Activated CD8-positive, alpha-beta memory T cell treated with anti-CD3 and anti-CD28 coated beads for 36 hours (primary cell): Measurements from ENCODE around the gene RTTN. TPM values are rescaled to one million over a fixed set of nuclear protein-coding genes. Genes with fewer than 3 reads are reported as not detected.

Experiments
- CTCF ChIA-PET: fragments of 350-600 bp; sonication (Branson Sonifier 250); formaldehyde crosslinking; loops from one replicate; lab custom pipeline; 2021; ENCODE audit warnings: antibody characterized with exemption; lab: Charles Lee
- POLR2A ChIA-PET: fragments of 350-600 bp; sonication (Branson Sonifier 250); formaldehyde crosslinking; loops from one replicate; lab custom pipeline; 2021; ENCODE audit warnings: antibody characterized with exemption; lab: Charles Lee
- total RNA-seq, 2 experiments: library from RNA; stranded (reverse); gene quantifications; one replicate each; pipeline ENCODE4 v1.2.3, GENCODE V29; 2021

The RTTN gene
- total RNA-seq, 2 experiments from 2014 or later = 24.8 to 25.2 TPM

- ChIA-PET CTCF (no interaction called here), POLR2A (no interaction called here)
Observed at GRCh38 chr18:70220628-70221027, 15.1 kb upstream of the RTTN start.

GRCh38 chr18:70219688-70220087 lies 14.2 kb upstream of the RTTN start:
- ChIA-PET CTCF (no interaction called here), POLR2A (no interaction called here)

GRCh38 chr18:70216788-70217187 lies 11.3 kb upstream of the RTTN start:
- CTCF ChIA-PET = no interaction called here
- POLR2A ChIA-PET = no interaction called here

DNA sequence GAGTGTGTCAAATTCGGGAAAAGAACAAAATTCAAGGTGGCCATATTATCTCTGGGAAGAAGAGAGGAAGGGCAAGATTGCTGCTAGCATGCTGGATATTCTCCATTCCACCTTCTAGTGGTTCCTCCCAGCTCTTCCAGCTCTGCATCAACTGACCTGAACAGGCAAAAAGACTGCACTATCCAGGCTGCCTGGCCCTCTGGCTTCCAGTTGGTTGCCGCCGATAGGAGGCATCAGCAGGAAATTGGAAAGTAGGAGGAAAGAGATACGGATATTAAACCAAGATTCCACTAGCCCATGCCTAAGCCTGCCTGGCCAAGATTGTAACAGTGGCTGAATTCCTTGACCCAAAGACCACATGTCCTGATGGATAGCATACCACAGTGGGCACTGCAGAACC lies 1.7 kb upstream of the RTTN start:
- POLR2A ChIA-PET = no interaction called here

GRCh38 chr18:70200286-70200685 lies 5.2 kb downstream of the RTTN start:
- POLR2A ChIA-PET = no interaction called here

More for the DNA sequence above, 1.7 kb upstream of the RTTN start:
- CTCF ChIA-PET = interaction anchor here (2.0 kb wide), 1 partner anchor 12 kb away, joined by 8 read pairs; no protein-coding TSS in a partner anchor

DNA sequence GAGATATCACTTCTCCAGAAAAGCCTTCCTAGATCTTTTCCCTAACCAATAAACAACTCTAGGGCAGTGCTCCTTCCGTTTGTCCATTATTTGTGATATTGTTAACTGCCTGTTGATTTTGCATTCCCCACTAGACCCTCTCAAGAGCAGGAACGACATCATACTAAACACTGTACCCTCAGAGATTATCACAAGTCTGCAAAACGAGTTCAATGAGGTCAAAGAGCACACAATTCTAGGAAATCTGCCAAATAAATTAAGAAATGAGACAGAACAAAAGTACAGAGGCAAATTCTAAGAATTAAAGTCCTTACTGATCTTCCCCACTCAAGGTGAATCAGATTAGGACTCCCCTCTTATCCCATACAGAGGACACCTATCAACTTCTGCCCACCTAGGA lies 7.6 kb downstream of the RTTN start:
- POLR2A ChIA-PET = no interaction called here
- CTCF ChIA-PET = interaction anchor here (0.5 kb wide), 1 partner anchor 136 kb away, joined by 3 read pairs; no protein-coding TSS in a partner anchor

More at GRCh38 chr18:70200286-70200685, 5.2 kb downstream of the RTTN start:
- CTCF ChIA-PET = no interaction called here

DNA sequence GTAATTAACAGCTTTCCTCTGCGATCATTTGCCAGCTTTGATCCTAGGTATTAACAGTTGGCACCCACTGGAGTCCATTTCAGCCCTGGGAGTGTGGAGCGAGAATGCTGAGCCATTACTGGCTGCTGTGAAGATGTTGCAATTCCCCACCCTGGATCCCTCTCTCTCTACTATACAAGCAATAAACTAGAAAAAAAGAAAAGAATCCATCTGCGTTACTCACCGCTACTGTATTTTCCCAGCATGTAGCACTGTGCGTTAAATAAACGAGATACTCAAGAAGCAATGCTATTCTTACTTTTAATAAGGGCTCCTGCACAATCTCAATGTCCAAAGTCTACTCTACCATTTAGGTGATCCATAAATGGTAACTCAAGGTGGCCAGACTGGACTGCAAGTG lies 8.5 kb downstream of the RTTN start:
- CTCF ChIA-PET = interaction anchor here (0.5 to 1.2 kb wide), 2 partner anchors 22 to 258 kb away, joined by 3 to 5 read pairs; no protein-coding TSS in a partner anchor

GRCh38 chr18:70195852-70196434 lies 9.5 kb downstream of the RTTN start:
- ChIA-PET CTCF (interaction anchor here (1.2 to 2.4 kb wide), 4 partner anchors 10 to 259 kb away, joined by 3 to 8 read pairs (median 5); partner anchors contain the start of gene RTTN), POLR2A (interaction anchor here (2.1 kb wide), 1 partner anchor 10 kb away, joined by 9 read pairs; the partner anchor contains the start of gene RTTN)

More for the DNA sequence above, 8.5 kb downstream of the RTTN start:
- POLR2A ChIA-PET = no interaction called here

- POLR2A ChIA-PET = interaction anchor here (2.1 kb wide), 1 partner anchor 10 kb away, joined by 9 read pairs; the partner anchor contains the start of gene RTTN
- CTCF ChIA-PET = interaction anchor here (1.1 to 2.4 kb wide), 5 partner anchors 11 to 260 kb away, joined by 3 to 8 read pairs (median 3); partner anchors contain the start of gene RTTN
Observed at GRCh38 chr18:70195014-70195614, 10.4 kb downstream of the RTTN start.

GRCh38 chr18:70194227-70194890 lies 11.1 kb downstream of the RTTN start:
- ChIA-PET CTCF (interaction anchor here (1.1 to 2.4 kb wide), 4 partner anchors 12 to 260 kb away, joined by 3 to 8 read pairs (median 3); partner anchors contain the start of gene RTTN), POLR2A (interaction anchor here (0.6 to 2.1 kb wide), 2 partner anchors 11 to 240 kb away, joined by 4 to 9 read pairs; partner anchors contain the start of gene RTTN)

DNA sequence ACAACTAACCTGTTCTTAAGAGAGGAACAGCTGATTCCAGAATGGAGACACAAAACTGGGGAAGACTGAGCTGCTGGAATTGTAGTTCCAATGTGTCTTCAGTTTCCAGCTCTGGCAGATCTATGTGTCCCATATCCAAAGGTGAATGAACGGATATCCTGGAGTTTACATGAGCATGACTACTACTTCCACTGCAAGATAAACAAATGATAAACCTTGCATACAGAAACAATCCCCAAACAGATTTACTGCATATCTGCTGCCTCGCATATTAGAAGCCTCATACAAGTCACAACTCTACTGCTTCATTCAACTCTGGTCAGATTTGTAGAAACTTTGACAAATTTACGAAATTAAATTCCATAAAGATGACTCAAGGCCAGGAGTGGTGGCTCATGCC lies 15.0 kb downstream of the RTTN start:
- ChIA-PET POLR2A (no interaction called here), CTCF (no interaction called here)

GRCh38 chr18:70188113-70188512 lies 17.4 kb downstream of the RTTN start:
- POLR2A ChIA-PET = no interaction called here
- CTCF ChIA-PET = no interaction called here

GRCh38 chr18:70183441-70183840 lies 22.0 kb downstream of the RTTN start:
- ChIA-PET CTCF (no interaction called here), POLR2A (no interaction called here)

GRCh38 chr18:70182548-70182947 lies 22.9 kb downstream of the RTTN start:
- CTCF ChIA-PET = no interaction called here
- POLR2A ChIA-PET = no interaction called here

DNA sequence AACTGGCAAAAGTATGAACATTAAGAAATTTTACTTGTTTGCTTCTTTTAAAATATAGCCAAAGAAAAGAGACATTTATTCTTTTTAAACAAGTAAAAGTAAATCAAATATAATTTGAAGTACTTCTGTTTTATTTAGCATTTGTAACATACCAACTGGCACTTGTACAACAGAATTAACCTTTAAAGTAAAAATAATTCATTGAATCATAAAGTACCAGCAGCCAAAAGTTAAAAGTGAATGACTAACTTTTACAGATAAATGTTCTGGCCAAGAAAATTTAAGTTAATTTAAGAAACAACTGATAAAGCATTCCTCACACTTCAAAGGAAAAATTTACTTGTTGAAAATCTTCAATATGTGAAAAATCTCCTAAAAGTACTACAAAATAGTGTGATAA lies 23.8 kb downstream of the RTTN start:
- POLR2A ChIA-PET = no interaction called here
- CTCF ChIA-PET = no interaction called here

DNA sequence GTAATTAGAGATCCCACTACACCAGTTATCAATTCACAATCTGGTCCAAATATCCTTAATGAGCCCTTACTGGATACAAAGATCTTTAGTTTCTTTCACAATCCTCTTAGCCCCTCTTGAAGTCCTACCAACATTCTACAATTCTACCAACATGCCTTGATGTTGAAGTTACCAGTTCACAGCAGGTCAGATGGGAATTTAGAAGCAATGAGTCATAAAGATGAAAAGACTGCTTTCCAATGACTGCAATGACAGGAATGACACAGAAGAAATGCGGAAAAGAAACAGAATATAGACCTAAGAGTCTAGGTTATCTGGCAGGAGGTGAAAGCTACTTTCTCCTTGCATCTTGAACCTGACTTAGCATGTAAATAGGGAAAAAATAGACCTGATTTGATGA lies 24.5 kb downstream of the RTTN start:
- ChIA-PET CTCF (no interaction called here), POLR2A (no interaction called here)

DNA sequence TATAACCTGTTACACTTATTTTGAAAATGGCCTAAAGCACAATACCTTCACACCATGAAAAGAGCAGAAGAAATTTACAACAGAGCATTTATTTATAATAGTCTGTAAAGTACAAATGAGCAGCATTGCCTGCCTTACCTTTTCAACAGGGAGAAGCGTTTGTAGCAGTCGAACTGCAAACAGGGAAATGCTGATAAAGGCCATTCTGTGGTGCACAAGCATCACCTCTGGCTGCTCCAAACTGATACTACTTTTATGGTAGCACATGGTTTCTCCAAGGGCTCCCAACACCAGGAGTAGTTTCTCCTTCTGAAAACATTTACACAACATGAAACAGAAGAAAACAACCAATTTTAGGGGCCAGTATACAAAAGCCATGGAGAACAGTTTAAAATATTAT lies 28.9 kb downstream of the RTTN start:
- ChIA-PET CTCF (no interaction called here), POLR2A (no interaction called here)

GRCh38 chr18:70175216-70175615 lies 30.3 kb downstream of the RTTN start:
- POLR2A ChIA-PET = no interaction called here
- CTCF ChIA-PET = interaction anchor here (0.7 kb wide), 1 partner anchor 22 kb away, joined by 5 read pairs; no protein-coding TSS in a partner anchor

DNA sequence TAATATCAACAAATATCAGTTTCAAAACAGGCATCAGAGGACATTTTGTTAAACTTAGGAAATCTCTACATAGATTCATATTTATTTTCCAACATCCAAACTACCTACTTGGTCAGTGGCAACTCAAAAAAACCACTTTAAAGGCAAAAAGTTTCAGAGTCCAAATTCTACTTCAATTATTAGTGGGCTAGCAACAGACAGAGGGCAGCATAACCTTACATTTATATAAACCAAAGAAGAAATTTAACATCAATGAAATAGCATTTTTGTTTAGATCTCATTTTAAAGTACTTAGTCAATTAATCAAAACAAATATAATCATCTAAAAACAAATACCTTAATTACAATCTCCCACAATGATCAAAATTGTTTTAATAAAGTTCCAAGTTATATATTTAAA lies 33.3 kb downstream of the RTTN start:
- CTCF ChIA-PET = no interaction called here
- POLR2A ChIA-PET = no interaction called here

DNA sequence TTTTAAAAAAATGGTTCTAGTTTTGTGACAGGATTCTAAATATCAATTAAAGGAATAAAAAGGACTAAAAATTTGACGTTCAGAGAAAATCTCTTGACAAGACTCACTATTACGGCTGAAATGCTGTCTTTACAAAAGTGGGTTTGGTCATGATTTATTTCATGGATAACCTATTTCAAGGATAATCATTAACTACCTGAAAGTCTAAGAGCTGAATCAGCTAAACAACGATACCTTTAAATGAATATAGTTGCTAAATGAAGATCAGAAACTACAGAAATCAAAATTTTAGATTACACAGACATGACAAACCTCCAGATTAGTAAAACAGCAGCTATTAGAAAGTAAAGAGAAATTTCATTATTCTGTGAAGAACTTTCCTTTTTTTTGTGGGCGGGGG lies 35.7 kb downstream of the RTTN start:
- ChIA-PET POLR2A (no interaction called here), CTCF (no interaction called here)
